Adrenal gland (tissue), 12 donors: ENCODE data around the gene USP53. TPM values are rescaled to one million over a fixed set of nuclear protein-coding genes. Genes with fewer than 3 reads are reported as not detected.
"Not testable (repeated sequence)": the region's sequence is repeated elsewhere in the genome, so short reads cannot be mapped to it uniquely, and the experiment has no call there.

ENCODE experiments used
- DNase-seq, 7 donors: peaks; one replicate each; pipeline ENCODE4 v3.0.0-alpha.2; 2019 to 2020
- H3K27ac ChIP-seq, 5 donors: fragments of 200-600 bp; sonication (generic) in 4 of 5; 1 replicate in 3 of 5; 2 replicates in 2 of 5; pipeline versions ENCODE4 v1.5.1 to v1.8.0; 2016 to 2020; ENCODE audit warnings: mild to moderate bottlenecking in 1 of 5
- H3K27me3 ChIP-seq: fragments of 200-600 bp; 2 replicates; pipeline ENCODE4 v1.8.0; 2021
- H3K36me3 ChIP-seq, 2 donors: fragments of 200-600 bp; replicated peaks in 1 of 2; 1 replicate in 1 of 2; 2 replicates in 1 of 2; pipeline versions ENCODE4 v1.5.1 to v1.8.0; 2018 to 2022
- H3K4me1 ChIP-seq, 2 donors: fragments of 200-600 bp; replicated peaks in 1 of 2; 1 replicate in 1 of 2; 2 replicates in 1 of 2; pipeline versions ENCODE4 v1.5.1 to v1.8.0; 2018 to 2021
- H3K4me3 ChIP-seq, 4 donors: fragments of 200-600 bp; sonication (generic) in 3 of 4; one replicate each; pipeline ENCODE4 v1.5.1; 2016 to 2018
- H3K9me3 ChIP-seq, 3 donors: fragments of 200-600 bp; sonication (generic) in 1 of 3; replicated peaks in 1 of 3; 1 replicate in 2 of 3; 2 replicates in 1 of 3; pipeline versions ENCODE4 v1.5.1 to v1.8.0; 2016 to 2021
- CTCF ChIP-seq, 6 experiments: fragments of 450-650 bp in 4 of 6; fragments of 200-600 bp in 2 of 6; sonication (generic) in 1 of 6; IDR thresholded peaks; 1 replicate in 5 of 6; 2 replicates in 1 of 6; pipeline versions ENCODE4 v1.5.1 to v1.8.0; 2016 to 2021; ENCODE audit warnings: antibody characterized with exemption in 6 of 6, mild to moderate bottlenecking in 2 of 6, moderate library complexity in 1 of 6
- POLR2A ChIP-seq, 2 donors: fragments of 450-650 bp; IDR thresholded peaks; one replicate each; pipeline ENCODE4 v1.6.1; 2017; ENCODE audit warnings: antibody characterized with exemption in 2 of 2, mild to moderate bottlenecking in 2 of 2, moderate library complexity in 1 of 2
- WGBS, 4 donors: extraction: QIAGEN DNeasy Blood & Tissue Kit in 2 of 4; methylation state at CpG; one replicate each; pipeline versions ENCODE4 v1.1.5 to v1.1.7; 2013 to 2017; 5-methylcytosine and 5-hydroxymethylcytosine counted together
- intact Hi-C, 2 donors: fragments of 100-400 bp; cut with DNase I; formaldehyde crosslinking; loops; one replicate each; pipeline versions ENCODE4 v1.14.1 to v1.15.0; 2022 to 2023
- polyA plus RNA-seq, 3 donors: library from polyadenylated mRNA; stranded (reverse); fragments of 200-250 nt in 2 of 3; fragments of 350-450 nt in 1 of 3; fragmentation: Illumina TruSeq in 1 of 3; extraction: RNeasy Lipid Tissue Mini Kit (QIAGEN cat#74804) in 1 of 3; gene quantifications; one replicate each; pipeline ENCODE4 v1.2.3, GENCODE V29; 2013 to 2014
- total RNA-seq, 9 donors: library from RNA; depleted of rRNA in 4 of 9; stranded (reverse); fragments of >200 nt in 4 of 9; fragments of 120-200 nt in 1 of 9; fragmentation: NEBNext Ultra II Directional in 1 of 9; extraction: Animal tissue kit (Norgen Biotek cat#: 25700) in 1 of 9; gene quantifications; one replicate each; pipeline versions ENCODE4 v1.1.0 to v1.2.4, GENCODE V29; 2013 to 2023
- donor health status: healthy with polysubstance abuse.
- donor health status: Bipolar disorder and iron deficiency.
- donor health status: DM: yes; HTN: yes; CAD: no.
- donor health status: DM: no; HTN: no; CAD: no.
- donor health status: DM: no; HTN: no; CAD: no.
- donor health status: DM: yes; HTN: yes; CAD: no.

USP53 gene
- total and polyA plus RNA-seq, 12 donors = 7.0 to 78.9 (median 34.4) TPM

DNA sequence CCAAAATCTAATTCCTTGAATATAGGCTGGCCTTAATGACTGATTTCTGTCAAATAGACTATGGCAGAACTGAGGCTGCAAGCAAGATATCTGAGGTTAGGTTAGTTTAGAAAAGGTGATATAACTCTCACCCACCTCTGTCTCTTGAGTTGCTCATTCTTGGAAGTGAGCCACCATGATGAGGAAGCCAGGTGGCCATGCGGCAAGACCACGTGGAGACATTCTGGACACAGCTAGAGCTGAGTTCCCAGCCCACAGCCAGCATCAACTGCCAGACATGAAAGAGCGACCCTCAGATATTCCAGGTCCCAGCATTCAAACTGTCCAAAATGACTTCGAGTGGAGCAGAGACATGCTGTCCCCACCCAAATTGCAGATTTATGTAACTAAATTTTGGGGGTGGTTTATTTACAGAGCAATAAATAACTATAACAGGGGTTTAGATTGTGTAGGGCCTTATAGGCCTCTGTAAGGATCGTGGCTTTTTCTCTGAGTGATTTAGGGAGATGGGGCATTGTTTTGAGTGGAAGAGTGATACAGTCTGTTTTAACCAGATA, 33.7 kb downstream of the USP53 start:
- no peak for DNase-seq
- H3K4me1 ChIP-seq = peaks cover 0 to 13% of the 10 kb centered on the region in 2 donors
- intact Hi-C loops = no loop called here
- no peaks in the 10 kb centered on the region for H3K27me3 ChIP-seq
- 77 to 86% (median 85%) methylated on average over 5 of the region's 5 CpGs for WGBS, 4 donors
- peaks cover 0 to 23% of the 10 kb centered on the region in 2 donors for H3K36me3 ChIP-seq
- no peak overlapping the region for H3K4me3 ChIP-seq
- TF ChIP-seq CTCF (IDR thresholded peaks at IDR 0.05) (no peak), POLR2A (IDR thresholded peaks at IDR 0.05) (no peak)
- H3K27ac ChIP-seq = no peak overlapping the region
- H3K9me3 ChIP-seq = no peaks in the 10 kb centered on the region

DNA sequence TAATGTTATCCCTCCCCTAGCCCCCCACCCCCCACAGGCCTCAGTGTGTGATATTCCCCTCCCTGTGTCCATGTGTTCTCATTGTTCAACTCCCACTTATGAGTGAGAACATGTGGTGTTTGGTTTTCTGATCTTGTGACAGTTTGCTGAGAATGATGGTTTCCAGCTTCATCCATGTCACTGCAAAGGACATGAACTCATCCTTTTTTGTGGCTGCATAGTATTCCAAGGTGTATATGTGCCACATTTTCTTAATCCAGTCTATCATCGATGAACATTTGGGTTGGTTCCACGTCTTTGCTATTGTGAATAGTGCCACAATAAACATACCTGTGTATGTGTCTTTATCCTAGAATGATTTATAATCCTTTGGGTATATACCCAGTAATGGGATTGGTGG, 38.5 kb downstream of the USP53 start:
- H3K36me3 ChIP-seq = peaks cover 0 to 35% of the 10 kb centered on the region in 2 donors
- intact Hi-C loops, H3K27ac ChIP-seq, H3K4me1 ChIP-seq, H3K27me3 ChIP-seq, H3K9me3 ChIP-seq, DNase-seq, H3K4me3 ChIP-seq: not testable (repeated sequence)
- 94 to 100% (median 97%) methylated on average over 2 of the region's 2 CpGs for WGBS, 4 donors

- H3K27me3 ChIP-seq, intact Hi-C loops, DNase-seq, H3K27ac ChIP-seq, H3K4me3 ChIP-seq, H3K4me1 ChIP-seq, H3K9me3 ChIP-seq: not testable (repeated sequence)
- 90 to 95% (median 92%) methylated on average over 3 to 10 of the region's 10 CpGs for WGBS, 4 donors
- H3K36me3 ChIP-seq = peaks cover 0 to 24% of the 10 kb centered on the region in 2 donors
Measured at GRCh38 chr4:119255223-119255622, 42.7 kb downstream of the USP53 start.

DNA sequence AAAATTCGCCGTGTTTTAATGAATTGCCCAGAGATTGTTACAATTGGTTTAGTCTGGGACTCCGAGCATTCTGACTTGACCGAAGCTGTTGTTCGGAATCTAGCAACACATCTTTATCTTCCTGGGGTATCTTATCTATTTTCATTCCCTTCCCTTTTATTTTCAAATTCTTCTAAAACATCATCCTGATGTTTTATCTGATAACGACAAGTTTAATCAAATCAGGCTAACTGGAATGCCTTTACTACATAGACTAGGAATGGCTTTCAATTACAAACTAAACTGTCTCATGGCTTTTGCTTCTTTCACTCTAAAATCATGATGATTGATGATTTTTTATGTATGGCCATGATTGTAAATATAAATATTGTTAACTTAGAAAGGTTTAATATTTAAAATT, 48.0 kb downstream of the USP53 start:
- 95 to 98% (median 97%) methylated on average over 6 of the region's 6 CpGs for WGBS, 4 donors
- Histone ChIP-seq H3K36me3 (peaks cover 0 to 12% of the 10 kb centered on the region in 2 donors), H3K4me3 (no peak overlapping the region), H3K27me3 (no peaks in the 10 kb centered on the region), H3K9me3 (no peaks in the 10 kb centered on the region), H3K27ac (no peak overlapping the region), H3K4me1 (no peaks in the 10 kb centered on the region)
- intact Hi-C loops = no loop called here
- TF ChIP-seq POLR2A (IDR thresholded peaks at IDR 0.05) (no peak), CTCF (IDR thresholded peaks at IDR 0.05) (no peak)
- no peak for DNase-seq

- Histone ChIP-seq H3K9me3 (no peaks in the 10 kb centered on the region), H3K27ac (no peak overlapping the region), H3K4me3 (no peak overlapping the region), H3K4me1 (no peaks in the 10 kb centered on the region), H3K27me3 (no peaks in the 10 kb centered on the region), H3K36me3 (peaks cover 0 to 3% of the 10 kb centered on the region in 2 donors)
- 93 to 98% (median 96%) methylated on average over 1 of the region's 1 CpG for WGBS, 4 donors
- no peak for DNase-seq
- TF ChIP-seq CTCF (IDR thresholded peaks at IDR 0.05) (no peak), POLR2A (IDR thresholded peaks at IDR 0.05) (no peak)
- intact Hi-C loops = no loop called here
Measured at GRCh38 chr4:119261986-119262385, 49.5 kb downstream of the USP53 start.
